Tibial nerve (tissue), 3 donors: ENCODE measurements around the gene MASP1.

ENCODE experiments used
- POLR2A ChIP-seq, 2 donors: fragments of 450-650 bp; IDR thresholded peaks; one replicate each; pipeline ENCODE4 v1.6.1; 2017; ENCODE audit warnings: antibody characterized with exemption in 2 of 2, mild to moderate bottlenecking in 2 of 2, moderate library complexity in 2 of 2
- TF ChIP-seq, protein P1 (sequence below), 5 experiments: fragments of 200-600 bp in 3 of 5; fragments of 450-650 bp in 2 of 5; sonication (generic) in 3 of 5; IDR thresholded peaks; one replicate each; pipeline ENCODE4 v1.5.1; 2016 to 2019; ENCODE audit warnings: antibody characterized with exemption in 5 of 5, mild to moderate bottlenecking in 3 of 5, moderate library complexity in 2 of 5

DNA sequence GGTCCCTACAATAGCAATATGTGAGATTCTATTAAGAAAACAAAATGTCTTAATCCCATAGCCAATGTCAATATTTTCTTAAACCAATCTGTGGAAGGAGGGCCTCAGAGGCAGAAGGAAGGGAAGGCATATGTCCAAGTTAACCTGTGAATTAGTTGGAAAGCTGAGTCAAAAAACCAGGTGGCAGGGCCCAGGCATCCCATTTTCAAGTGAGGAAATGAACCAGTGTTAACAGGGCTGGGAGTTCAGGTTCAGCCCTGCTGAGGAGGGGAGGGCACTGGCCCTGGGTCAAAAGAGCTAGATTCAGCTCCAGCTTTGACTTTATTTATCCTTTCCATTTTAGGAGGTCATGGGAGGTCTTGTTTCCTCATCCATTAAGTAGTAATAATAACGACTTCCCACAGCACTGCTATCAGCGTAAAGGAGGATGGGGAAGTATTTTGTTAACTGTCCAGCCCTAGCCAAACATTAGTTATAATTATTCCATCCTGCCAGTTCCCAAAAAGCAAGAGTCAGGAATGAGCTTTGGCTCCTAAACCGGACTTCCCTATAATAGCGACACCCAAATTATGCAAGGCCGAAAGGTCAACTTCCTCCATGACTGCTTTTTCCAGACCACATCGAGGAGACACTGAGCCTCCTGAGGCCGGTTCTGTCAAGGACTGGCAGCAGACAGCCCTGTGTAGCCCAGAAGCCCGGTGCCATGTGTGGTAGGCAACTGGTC lies 3.2 kb downstream of the MASP1 start:
- TF ChIP-seq, protein P1, sequence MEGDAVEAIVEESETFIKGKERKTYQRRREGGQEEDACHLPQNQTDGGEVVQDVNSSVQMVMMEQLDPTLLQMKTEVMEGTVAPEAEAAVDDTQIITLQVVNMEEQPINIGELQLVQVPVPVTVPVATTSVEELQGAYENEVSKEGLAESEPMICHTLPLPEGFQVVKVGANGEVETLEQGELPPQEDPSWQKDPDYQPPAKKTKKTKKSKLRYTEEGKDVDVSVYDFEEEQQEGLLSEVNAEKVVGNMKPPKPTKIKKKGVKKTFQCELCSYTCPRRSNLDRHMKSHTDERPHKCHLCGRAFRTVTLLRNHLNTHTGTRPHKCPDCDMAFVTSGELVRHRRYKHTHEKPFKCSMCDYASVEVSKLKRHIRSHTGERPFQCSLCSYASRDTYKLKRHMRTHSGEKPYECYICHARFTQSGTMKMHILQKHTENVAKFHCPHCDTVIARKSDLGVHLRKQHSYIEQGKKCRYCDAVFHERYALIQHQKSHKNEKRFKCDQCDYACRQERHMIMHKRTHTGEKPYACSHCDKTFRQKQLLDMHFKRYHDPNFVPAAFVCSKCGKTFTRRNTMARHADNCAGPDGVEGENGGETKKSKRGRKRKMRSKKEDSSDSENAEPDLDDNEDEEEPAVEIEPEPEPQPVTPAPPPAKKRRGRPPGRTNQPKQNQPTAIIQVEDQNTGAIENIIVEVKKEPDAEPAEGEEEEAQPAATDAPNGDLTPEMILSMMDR (IDR thresholded peaks at IDR 0.05), result no peak
- no peak for TF ChIP-seq POLR2A (IDR thresholded peaks at IDR 0.05)
